HG03159 (cell line): ENCODE measurements around the gene PHKG2.

Experiments used
- ATAC-seq: cut with Tn5 transposase; IDR thresholded peaks from one replicate; pipeline ENCODE4 v1.9.1; 2021; ENCODE audit warnings: mild to moderate bottlenecking, moderate library complexity; ENCODE audit not compliant: unreplicated experiment

The PHKG2 gene

GRCh38 chr16:30773826-30774225 is 25.6 kb downstream of the PHKG2 start:
- no peak for ATAC-seq

- ATAC-seq: no peak
These were observed 26.3 kb downstream of the PHKG2 start for GRCh38 chr16:30774367-30775130.

- ATAC-seq: no peak
These were observed 26.8 kb downstream of the PHKG2 start for GRCh38 chr16:30775131-30775391.

- ATAC-seq: no peak
These were observed 27.4 kb downstream of the PHKG2 start for GRCh38 chr16:30775392-30776188.

GRCh38 chr16:30777591-30778297 is 29.5 kb downstream of the PHKG2 start:
- ATAC-seq: no peak

- ATAC-seq: no peak
These were observed 30.5 kb downstream of the PHKG2 start for GRCh38 chr16:30778549-30779244.

- no peak for ATAC-seq
These were observed 31.4 kb downstream of the PHKG2 start for GRCh38 chr16:30779596-30779995.

GRCh38 chr16:30780021-30780420 is 31.8 kb downstream of the PHKG2 start:
- no peak for ATAC-seq

GRCh38 chr16:30780549-30780948 is 32.3 kb downstream of the PHKG2 start:
- no peak for ATAC-seq

GRCh38 chr16:30782486-30783279 is 34.5 kb downstream of the PHKG2 start:
- no peak for ATAC-seq

GRCh38 chr16:30783280-30784109 is 35.3 kb downstream of the PHKG2 start:
- no peak for ATAC-seq

- ATAC-seq: no peak
These were observed 36.0 kb downstream of the PHKG2 start for GRCh38 chr16:30784215-30784614.

- no peak for ATAC-seq
These were observed 37.2 kb downstream of the PHKG2 start for GRCh38 chr16:30785126-30786106.

GRCh38 chr16:30786115-30786935 is 38.1 kb downstream of the PHKG2 start:
- no peak for ATAC-seq

GRCh38 chr16:30786936-30787612 is 38.8 kb downstream of the PHKG2 start, which contains the start of gene ZNF629:
Gene ZNF629 (minus strand): TSS chr16:30787205. CDS start chr16:30784482, 2,723 bp downstream.
- ATAC-seq: no peak

- ATAC-seq: no peak
These were observed 39.6 kb downstream of the PHKG2 start for GRCh38 chr16:30787613-30788378.
